Activated CD4-positive, alpha-beta memory T cell treated with anti-CD3 and anti-CD28 coated beads, Interleukin-2, amount 10 ng/mL, durations not matched to agents 7 days and 5 days (primary cell): ENCODE results near the gene COG2. TPM values are rescaled to one million over a fixed set of nuclear protein-coding genes. Genes with fewer than 3 reads are reported as not detected.
"Not testable (repeated sequence)": the region's sequence is repeated elsewhere in the genome, so short reads cannot be mapped to it uniquely, and the experiment has no call there.

Source experiments
- CTCF ChIA-PET: fragments of 350-600 bp; sonication (Branson Sonifier 250); formaldehyde crosslinking; loops from one replicate; lab custom pipeline; 2021; ENCODE audit warnings: antibody characterized with exemption, inconsistent platforms; lab: Charles Lee
- POLR2A ChIA-PET: fragments of 350-600 bp; sonication (Branson Sonifier 250); formaldehyde crosslinking; loops from one replicate; lab custom pipeline; 2021; ENCODE audit warnings: antibody characterized with exemption; lab: Charles Lee
- DNase-seq: peaks from one replicate; pipeline ENCODE4 v3.0.0-alpha.2; 2020
- H3K27ac Mint-ChIP-seq: one replicate; pipeline ENCODE4 v1.8.0; 2021; ENCODE audit warnings: mild to moderate bottlenecking, mixed read lengths
- H3K27me3 Mint-ChIP-seq: one replicate; pipeline ENCODE4 v1.8.0; 2021; ENCODE audit warnings: mixed read lengths
- H3K36me3 Mint-ChIP-seq: one replicate; pipeline ENCODE4 v1.8.0; 2021; ENCODE audit warnings: low read depth, mixed read lengths
- H3K4me1 Mint-ChIP-seq: one replicate; pipeline ENCODE4 v1.8.0; 2021; ENCODE audit warnings: mixed read lengths
- H3K4me3 Mint-ChIP-seq: one replicate; pipeline ENCODE4 v1.8.0; 2021; ENCODE audit warnings: mild to moderate bottlenecking, mixed read lengths
- H3K9me3 Mint-ChIP-seq: one replicate; pipeline ENCODE4 v1.8.0; 2021; ENCODE audit warnings: mixed read lengths
- total RNA-seq, 2 experiments: library from RNA; stranded (reverse); gene quantifications; one replicate each; pipeline ENCODE4 v1.2.3, GENCODE V29; 2021

The COG2 gene
- total RNA-seq, 2 experiments from 2014 or later = 22.3 to 29.1 TPM

DNA sequence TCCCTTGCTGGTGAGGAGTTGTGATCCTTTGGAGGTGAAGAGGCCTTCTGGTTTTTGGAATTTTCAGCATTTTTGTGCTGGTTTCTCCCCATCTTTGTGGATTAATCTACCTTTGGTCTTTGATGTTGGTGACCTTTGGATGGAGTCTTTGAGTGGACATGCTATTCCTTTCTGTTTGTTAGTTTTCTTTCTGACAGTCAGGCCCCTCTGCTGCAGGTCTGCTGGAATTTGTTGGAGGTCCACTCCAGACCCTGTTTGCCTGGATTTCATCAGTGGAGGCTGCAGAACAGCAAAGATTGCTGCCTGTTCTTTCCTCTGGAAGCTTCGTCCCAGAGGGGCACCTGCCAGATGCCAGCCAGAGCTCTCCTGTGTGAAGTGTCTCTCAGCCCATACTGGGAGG, 15.8 kb downstream of the COG2 start:
- ChIA-PET CTCF (interaction anchor here (1.1 to 2.8 kb wide), 2 partner anchors 15 kb away, joined by 3 to 7 read pairs; no protein-coding TSS in a partner anchor), POLR2A (interaction anchor here (1.5 kb wide), 1 partner anchor 15 kb away, joined by 3 read pairs; no protein-coding TSS in a partner anchor)
- H3K9me3 Mint-ChIP-seq, H3K27me3 Mint-ChIP-seq, H3K4me3 Mint-ChIP-seq, H3K27ac Mint-ChIP-seq, H3K4me1 Mint-ChIP-seq, DNase-seq: not testable (repeated sequence)
- H3K36me3 Mint-ChIP-seq = peaks cover 21% of the 10 kb centered on the region

DNA sequence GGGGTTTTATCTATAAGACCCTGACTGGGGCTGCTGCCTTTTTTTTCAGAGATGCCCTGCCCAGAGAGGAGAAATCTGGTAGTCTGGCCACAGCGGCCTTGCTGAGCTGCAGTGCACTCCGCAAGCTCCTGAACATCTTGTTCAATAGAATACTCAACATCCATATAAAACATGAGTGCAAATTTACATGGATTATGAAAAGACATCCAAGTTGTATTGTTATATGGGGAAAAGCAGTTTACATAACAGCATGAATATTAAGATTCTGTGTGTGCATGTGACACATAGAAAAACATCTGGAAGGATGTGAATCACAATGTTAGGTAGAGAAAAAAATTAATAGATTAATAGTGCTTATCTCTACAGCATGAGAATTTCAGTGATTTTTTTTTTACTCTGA, 16.4 kb downstream of the COG2 start:
- H3K9me3 Mint-ChIP-seq = no peaks in the 10 kb centered on the region
- ChIA-PET CTCF (interaction anchor here (2.8 kb wide), 1 partner anchor 15 kb away, joined by 7 read pairs; no protein-coding TSS in a partner anchor), POLR2A (interaction anchor here (1.5 kb wide), 1 partner anchor 16 kb away, joined by 3 read pairs; no protein-coding TSS in a partner anchor)
- no peaks in the 10 kb centered on the region for H3K27me3 Mint-ChIP-seq
- H3K36me3 Mint-ChIP-seq = peaks cover 24% of the 10 kb centered on the region
- H3K4me1 Mint-ChIP-seq = no peaks in the 10 kb centered on the region
- H3K27ac Mint-ChIP-seq = no peak overlapping the region
- no peak for DNase-seq
- no peak overlapping the region for H3K4me3 Mint-ChIP-seq

DNA sequence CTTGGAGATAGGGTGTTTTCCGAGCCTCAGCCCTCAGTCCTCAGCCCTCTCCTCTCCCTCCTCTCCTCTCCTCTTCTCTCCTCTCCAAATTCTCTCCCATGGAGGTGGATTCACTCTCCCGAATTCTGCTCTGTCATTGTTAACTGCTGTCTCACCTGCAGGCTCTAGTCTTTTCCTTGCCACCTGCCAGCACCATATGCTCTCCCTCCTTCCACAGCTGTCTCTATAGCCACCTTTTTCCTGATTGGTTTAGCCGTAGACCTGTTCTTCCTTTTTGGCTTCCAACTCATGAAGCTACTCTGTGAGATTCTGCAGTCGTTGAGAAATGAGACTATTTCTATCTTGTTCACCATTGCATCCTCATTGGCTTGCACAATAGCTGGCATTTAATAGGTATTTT, 19.7 kb downstream of the COG2 start:
- Mint-ChIP-seq H3K27me3 (no peaks in the 10 kb centered on the region), H3K36me3 (peaks cover 28% of the 10 kb centered on the region), H3K4me1 (no peaks in the 10 kb centered on the region), H3K4me3 (no peak overlapping the region), H3K9me3 (no peaks in the 10 kb centered on the region), H3K27ac (no peak overlapping the region)
- DNase-seq = no peak
- ChIA-PET POLR2A (interaction anchor here (0.6 kb wide), 1 partner anchor 30 kb away, joined by 3 read pairs; no protein-coding TSS in a partner anchor), CTCF (interaction anchor here (0.6 to 1.9 kb wide), 3 partner anchors 19 to 23 kb away, joined by 3 to 5 read pairs (median 3); partner anchors contain the start of gene COG2)

DNA sequence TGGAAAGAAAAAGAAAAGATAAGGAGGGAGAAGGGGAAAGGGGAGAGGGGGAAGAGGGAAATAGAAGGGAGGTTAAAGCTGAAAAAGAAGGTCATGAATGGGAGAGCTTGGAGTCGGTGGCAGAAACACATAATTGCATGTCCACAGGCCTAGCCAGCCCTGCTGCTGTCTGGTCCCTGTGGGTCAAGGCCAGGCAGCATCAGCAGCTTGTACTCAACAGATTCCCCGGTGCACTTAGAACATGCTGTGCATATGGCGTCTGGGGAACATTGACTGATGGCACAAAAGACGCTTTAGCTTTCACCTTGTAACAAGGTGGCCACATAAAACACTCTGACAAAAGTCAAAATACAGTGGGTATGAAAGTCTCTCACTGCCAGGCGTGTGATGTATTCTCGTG, 25.9 kb downstream of the COG2 start:
- Mint-ChIP-seq H3K36me3 (peaks cover 43% of the 10 kb centered on the region), H3K27me3 (no peaks in the 10 kb centered on the region), H3K27ac (no peak overlapping the region)

DNA sequence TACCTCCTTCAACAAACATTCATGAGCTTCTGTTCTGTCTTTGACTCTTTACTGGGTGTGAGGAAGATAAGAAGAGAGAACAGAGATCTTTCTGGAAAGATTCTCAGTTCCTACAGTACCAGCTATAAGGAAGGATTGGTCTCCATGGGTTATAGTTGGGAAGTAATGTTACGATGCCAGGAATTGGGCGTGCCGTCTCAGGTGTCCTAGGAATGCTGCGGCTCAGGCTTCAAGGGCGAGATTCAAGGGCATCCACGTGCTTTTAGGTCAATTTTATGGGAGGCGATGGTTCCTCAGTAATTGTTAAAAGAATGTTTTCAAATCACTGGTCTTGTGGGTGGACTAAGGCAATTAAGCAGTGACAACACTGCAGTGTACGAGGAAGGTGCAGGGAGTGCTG, 27.3 kb downstream of the COG2 start:
- Mint-ChIP-seq H3K4me1 (peaks cover 1% of the 10 kb centered on the region), H3K4me3 (no peak overlapping the region), H3K27me3 (no peaks in the 10 kb centered on the region), H3K36me3 (peaks cover 41% of the 10 kb centered on the region), H3K27ac (no peak overlapping the region), H3K9me3 (no peaks in the 10 kb centered on the region)
- CTCF ChIA-PET = no interaction called here
- DNase-seq = no peak
- POLR2A ChIA-PET = no interaction called here

More for the DNA sequence above, 25.9 kb downstream of the COG2 start:
- no peaks in the 10 kb centered on the region for H3K9me3 Mint-ChIP-seq
- no peak for DNase-seq
- CTCF ChIA-PET = no interaction called here
- POLR2A ChIA-PET = interaction anchor here (0.6 kb wide), 1 partner anchor 1003 kb away, joined by 3 read pairs; no protein-coding TSS in a partner anchor
- no peak overlapping the region for H3K4me3 Mint-ChIP-seq
- no peaks in the 10 kb centered on the region for H3K4me1 Mint-ChIP-seq

DNA sequence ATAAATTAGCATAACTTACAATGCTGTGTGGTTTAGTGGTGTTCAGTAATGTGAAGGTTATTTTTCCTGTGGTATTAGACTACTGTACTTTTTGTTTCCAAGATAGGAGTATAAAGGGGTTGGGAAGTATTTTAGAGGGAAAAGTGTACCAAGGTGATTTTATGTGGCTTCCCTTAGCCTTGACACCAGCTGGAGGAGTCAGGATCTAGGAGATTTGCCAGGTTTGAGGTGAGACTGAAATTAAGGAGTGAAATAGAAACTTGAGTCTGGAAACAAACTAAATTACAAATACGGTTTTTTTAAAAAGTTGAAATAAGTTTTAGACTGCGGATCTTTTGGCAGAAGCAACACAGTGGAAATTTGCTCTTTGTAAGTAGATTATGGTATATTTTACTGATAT, 32.3 kb downstream of the COG2 start:
- Mint-ChIP-seq H3K27ac (no peak overlapping the region), H3K27me3 (no peaks in the 10 kb centered on the region), H3K4me3 (no peak overlapping the region), H3K4me1 (peaks cover 2% of the 10 kb centered on the region), H3K9me3 (no peaks in the 10 kb centered on the region), H3K36me3 (peaks cover 50% of the 10 kb centered on the region)
- DNase-seq = no peak
- POLR2A ChIA-PET = no interaction called here
- CTCF ChIA-PET = no interaction called here

DNA sequence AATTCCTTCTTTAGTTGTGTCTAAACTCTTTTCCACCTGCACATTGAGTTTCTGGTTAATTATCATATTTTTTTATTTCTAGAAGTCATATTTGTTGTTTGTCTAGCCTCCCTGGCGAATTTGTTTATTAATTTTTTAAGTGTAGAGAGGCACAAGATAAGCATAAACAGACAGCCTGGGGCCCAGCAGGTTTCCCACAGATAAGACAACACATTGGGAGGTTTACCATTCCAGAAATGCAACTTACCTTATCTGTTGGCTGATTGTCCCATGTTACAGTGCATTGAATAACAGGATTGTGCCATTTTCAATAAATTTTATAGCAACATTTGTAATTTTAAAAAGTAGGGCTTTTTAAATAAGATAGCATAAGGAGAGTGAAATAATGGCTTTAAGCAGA, 34.9 kb downstream of the COG2 start:
- Mint-ChIP-seq H3K4me1 (peaks cover 10% of the 10 kb centered on the region), H3K9me3 (no peaks in the 10 kb centered on the region), H3K36me3 (peaks cover 45% of the 10 kb centered on the region), H3K4me3 (no peak overlapping the region), H3K27ac (no peak overlapping the region), H3K27me3 (no peaks in the 10 kb centered on the region)
- ChIA-PET POLR2A (no interaction called here), CTCF (no interaction called here)
- no peak for DNase-seq

DNA sequence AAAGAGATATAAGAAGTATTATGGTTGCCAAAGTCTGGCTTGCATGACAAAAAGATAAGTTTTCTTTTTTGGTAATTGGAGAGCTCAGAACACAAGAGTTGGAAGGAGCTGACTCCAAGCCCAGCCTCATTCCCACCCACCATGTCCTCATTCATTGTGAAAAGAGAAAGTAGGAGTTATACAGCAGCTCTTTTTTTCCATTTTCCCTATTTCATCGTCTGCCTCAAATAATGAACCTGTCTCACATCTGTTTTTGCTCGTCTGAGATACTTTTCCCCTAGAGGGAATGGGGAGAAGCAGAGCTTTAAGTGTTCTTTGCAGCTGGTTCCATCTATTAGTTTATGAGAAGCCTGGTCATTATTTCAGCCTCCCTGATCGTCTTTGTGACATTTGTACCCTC, 36.9 kb downstream of the COG2 start:
- ChIA-PET CTCF (no interaction called here), POLR2A (no interaction called here)
- Mint-ChIP-seq H3K4me1 (peaks cover 19% of the 10 kb centered on the region), H3K9me3 (no peaks in the 10 kb centered on the region), H3K4me3 (no peak overlapping the region), H3K36me3 (peaks cover 51% of the 10 kb centered on the region), H3K27me3 (no peaks in the 10 kb centered on the region), H3K27ac (no peak overlapping the region)
- no peak for DNase-seq

DNA sequence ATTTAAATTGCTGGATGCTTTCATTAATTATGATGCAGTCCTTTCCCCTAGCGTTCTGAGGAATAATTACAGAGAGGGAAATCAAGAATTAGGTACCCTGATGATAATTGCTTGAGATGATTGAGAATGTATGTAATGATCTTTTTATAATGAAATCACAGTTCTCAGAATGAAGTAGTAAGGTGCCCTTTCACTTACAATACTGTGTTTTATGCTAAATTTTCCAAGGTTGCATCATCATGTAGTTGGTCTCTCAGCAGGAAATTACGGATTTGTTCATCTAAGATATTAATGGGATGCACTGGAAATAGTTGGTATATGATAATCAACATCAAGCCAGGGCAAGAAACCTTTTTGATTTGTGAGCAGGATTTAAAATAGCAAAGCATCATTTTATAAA, 37.5 kb downstream of the COG2 start:
- Mint-ChIP-seq H3K27me3 (no peaks in the 10 kb centered on the region), H3K4me3 (no peak overlapping the region), H3K36me3 (peaks cover 54% of the 10 kb centered on the region), H3K4me1 (peaks cover 17% of the 10 kb centered on the region), H3K27ac (no peak overlapping the region), H3K9me3 (no peaks in the 10 kb centered on the region)
- ChIA-PET CTCF (no interaction called here), POLR2A (no interaction called here)
- DNase-seq = no peak

DNA sequence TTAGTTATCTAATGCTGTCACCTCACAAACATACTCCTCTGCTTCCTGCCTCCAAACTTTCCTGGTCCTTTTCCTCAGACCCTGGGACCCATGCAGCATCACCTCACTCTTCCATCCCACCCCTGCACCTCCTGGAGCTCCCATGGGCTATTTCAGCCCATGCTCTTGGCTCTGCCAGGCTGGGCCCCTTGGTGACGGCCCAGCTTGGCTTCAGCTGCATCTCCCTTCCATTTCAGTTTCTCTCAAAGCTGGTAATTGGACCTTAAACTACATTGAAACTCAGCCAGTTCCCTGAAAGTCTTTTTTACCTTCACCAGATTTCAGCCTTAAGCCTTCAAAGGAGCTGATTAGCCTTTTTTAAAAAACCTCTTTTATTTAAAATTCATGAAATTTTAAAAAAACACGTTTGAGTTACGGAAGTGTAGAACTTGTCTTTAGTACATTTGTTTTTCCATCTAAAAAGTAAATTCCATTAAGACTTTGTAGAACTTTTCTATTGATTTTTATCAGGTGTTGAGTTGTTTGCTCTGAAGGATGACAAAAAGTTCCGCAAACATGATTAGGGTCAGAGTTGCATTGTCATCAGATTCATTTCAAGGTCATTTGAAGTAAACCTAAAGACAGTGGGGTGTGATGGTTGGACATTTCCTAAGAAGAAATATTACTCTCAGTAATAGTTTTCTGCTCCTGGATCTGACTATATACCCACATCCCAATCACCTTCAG, 38.2 kb downstream of the COG2 start:
- POLR2A ChIA-PET = no interaction called here
- Mint-ChIP-seq H3K4me3 (no peak overlapping the region), H3K36me3 (peaks cover 57% of the 10 kb centered on the region), H3K4me1 (peaks cover 17% of the 10 kb centered on the region), H3K9me3 (no peaks in the 10 kb centered on the region), H3K27ac (no peak overlapping the region), H3K27me3 (no peaks in the 10 kb centered on the region)
- no peak for DNase-seq
- CTCF ChIA-PET = no interaction called here

DNA sequence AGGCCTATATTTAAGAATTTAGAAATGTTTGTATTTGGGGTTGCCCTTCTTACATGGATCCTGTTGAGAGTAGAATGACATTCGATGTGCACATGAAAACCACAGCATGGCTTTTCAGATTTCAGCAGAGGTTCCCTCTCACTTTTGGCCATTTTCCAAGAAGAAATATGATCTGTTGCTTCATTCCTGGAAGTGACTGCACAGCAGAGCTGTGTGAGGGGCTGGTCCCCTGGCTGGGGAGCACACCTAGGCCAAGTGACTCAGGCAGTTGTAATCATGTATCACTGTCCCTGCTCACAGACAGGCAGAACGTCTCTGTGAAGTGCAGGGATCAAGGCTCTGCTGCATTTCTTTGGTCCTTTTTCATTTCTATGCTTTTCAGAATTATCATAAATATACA, 39.3 kb downstream of the COG2 start:
- DNase-seq = no peak
- Mint-ChIP-seq H3K27me3 (no peaks in the 10 kb centered on the region), H3K36me3 (peaks cover 53% of the 10 kb centered on the region), H3K9me3 (no peaks in the 10 kb centered on the region), H3K4me1 (peaks cover 17% of the 10 kb centered on the region), H3K27ac (no peak overlapping the region), H3K4me3 (no peak overlapping the region)
- ChIA-PET CTCF (interaction anchor here (1.1 kb wide), 1 partner anchor 39 kb away, joined by 3 read pairs; no protein-coding TSS in a partner anchor), POLR2A (interaction anchor here (1.7 kb wide), 1 partner anchor 38 kb away, joined by 4 read pairs; no protein-coding TSS in a partner anchor)

DNA sequence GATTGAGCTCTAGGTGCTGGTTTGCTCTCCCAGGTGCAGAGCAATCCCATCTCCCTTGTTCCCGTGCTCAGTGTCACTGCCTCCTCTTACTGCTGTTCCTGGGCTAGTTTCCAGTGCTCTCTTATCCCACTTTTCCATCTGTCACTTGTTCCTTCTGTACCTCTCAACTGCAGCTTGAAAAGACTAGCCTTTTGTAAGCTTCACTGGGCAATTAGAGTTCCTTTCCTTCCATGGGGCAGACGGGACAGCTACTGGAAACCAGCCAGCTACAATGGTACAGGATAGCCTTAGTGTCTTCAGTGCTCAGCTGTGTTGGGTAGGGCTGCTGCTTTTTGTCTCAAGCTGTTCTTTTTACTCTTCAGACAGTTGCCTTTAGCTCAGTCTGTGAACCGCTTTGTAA, 40.0 kb downstream of the COG2 start:
- DNase-seq = no peak
- Mint-ChIP-seq H3K27me3 (no peaks in the 10 kb centered on the region), H3K36me3 (peaks cover 52% of the 10 kb centered on the region), H3K9me3 (no peaks in the 10 kb centered on the region), H3K27ac (no peak overlapping the region), H3K4me3 (no peak overlapping the region), H3K4me1 (peaks cover 17% of the 10 kb centered on the region)
- CTCF ChIA-PET = interaction anchor here (1.1 kb wide), 2 partner anchors 39 kb away, joined by 3 read pairs; no protein-coding TSS in a partner anchor
- POLR2A ChIA-PET = interaction anchor here (1.7 kb wide), 1 partner anchor 39 kb away, joined by 4 read pairs; no protein-coding TSS in a partner anchor

DNA sequence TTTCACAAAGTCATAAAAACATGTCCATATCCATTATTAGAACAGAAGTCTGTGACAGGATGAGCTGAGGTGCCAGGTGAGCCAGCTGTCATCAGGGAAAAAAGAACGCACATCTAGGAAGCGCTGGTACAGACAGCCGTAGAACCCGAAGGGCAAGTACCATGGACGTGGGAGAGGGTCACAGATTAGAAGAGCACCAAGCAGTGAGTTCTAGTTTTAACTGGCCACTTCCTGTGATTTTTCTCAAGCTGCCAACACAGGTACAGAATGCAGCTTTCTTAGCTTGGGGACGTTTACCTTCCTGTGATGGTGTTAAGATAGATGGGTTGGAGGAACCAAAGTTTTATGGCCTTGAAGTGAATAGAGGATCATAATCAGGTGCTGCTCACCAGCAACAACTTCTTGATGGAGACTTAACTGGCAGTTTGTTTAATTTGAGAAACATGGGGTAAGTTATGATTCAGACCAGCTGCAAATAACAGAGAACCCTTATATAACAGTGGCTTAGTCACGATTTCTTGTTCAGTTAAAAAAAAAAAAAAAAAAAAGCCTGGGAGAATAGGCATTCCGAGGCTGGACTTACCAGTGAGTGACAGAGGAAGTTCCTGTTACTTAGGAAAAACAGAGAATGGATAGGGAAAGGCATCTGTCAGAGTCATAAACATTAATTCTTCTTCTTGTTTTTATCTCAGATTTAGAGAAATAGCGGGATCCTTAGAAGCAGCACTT, 40.8 kb downstream of the COG2 start:
- Mint-ChIP-seq H3K9me3 (no peaks in the 10 kb centered on the region), H3K27me3 (no peaks in the 10 kb centered on the region), H3K4me1 (peaks cover 17% of the 10 kb centered on the region), H3K27ac (no peak overlapping the region), H3K36me3 (peaks cover 54% of the 10 kb centered on the region), H3K4me3 (no peak overlapping the region)
- CTCF ChIA-PET = interaction anchor here (1.1 kb wide), 1 partner anchor 40 kb away, joined by 3 read pairs; no protein-coding TSS in a partner anchor
- no peak for DNase-seq
- POLR2A ChIA-PET = interaction anchor here (1.7 kb wide), 1 partner anchor 40 kb away, joined by 4 read pairs; no protein-coding TSS in a partner anchor
